ENCODE results near the gene ETNK2.

ETNK2 gene

DNA sequence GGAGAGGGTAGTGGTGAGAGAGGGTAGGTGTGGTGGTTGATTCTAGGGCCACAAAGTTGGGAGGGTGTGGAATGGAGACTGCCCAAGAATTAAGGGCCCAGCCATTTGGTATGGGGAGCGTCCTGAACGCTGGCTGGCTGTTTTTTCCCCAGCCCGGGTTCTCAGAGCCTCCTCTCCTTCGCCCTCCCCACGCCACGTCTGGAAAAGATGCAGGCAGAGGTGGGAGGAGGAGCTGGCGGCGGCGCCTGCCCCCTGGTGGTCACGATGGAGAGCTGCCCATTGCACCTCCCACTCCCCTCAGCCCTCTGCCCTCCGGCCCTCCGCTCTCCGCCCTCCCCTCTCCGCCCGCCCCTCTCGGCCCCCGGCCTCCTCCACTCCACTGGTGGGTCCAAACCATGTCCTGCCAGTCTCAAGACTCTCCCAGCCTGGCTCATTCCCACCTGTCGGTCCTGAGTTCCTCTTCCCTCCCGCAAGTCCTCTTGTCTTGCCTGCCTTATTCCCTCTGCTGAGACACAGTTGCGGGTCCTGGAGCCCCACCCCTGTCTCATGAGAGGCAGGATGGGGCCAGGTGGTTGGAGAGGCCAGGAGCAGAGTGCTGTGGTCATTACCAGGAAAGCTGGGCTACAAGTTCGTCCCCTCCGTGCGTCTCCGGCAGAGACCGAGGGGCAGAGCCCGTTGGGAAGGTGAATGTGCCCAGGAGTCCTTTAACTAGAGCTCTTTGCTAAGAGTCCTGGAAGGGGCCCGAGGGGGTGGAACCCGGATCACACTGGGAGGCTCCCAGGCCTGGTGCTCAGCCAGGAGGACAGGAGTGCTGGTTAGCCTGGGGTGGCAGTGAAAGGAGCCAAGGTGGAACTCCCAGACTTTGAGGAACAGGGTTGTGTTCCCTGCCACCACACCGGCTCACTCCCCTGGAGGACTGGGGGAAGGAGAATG, 22.6 kb downstream of the ETNK2 start:
- peak; percentile 92 for DNase-seq (ENCODE audit: low spot score)
- in situ Hi-C loops (cut with MboI; ENCODE audit: low pct_unique_long_range_greater_than_20kb, low sequenced_read_pairs, unreplicated experiment): loop anchor here (10.0 kb wide), 1 partner anchor 264 kb away; the partner anchor contains the start of gene SNRPE
- peak; percentile 90 for TF ChIP-seq CTCF (IDR thresholded peaks at IDR 0.05; ENCODE audit: extremely low read depth, insufficient read depth, missing control alignments)

DNA sequence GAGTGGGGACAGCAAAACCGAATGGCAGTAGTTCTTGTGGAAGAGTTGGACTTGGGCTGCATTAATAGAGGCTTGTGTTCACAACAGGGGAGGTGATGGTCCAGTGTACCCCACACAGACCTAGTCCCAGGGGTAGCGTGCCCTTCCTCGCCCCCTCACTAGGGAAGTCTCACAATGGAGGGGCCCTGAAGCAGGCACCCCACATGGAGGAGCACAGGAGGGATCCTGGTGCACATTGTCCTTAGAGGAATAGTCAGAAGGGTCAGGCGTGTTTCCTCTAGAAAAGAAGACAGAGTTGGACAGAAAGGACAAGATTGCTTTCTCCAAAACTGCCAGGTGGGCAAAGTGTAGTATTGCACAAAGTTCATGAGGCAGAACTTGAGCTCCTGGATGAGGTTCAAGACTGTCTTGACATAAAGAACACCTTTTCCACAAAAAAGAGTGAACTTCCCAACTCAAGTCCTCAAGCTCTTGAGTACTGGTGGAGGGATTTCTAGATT, 23.3 kb downstream of the ETNK2 start:
- DNase-seq (ENCODE audit: low spot score): peak; percentile 40
- in situ Hi-C loops (cut with MboI; ENCODE audit: low pct_unique_long_range_greater_than_20kb, low sequenced_read_pairs, unreplicated experiment): loop anchor here (10.0 kb wide), 1 partner anchor 264 kb away; the partner anchor contains the start of gene SNRPE
- no peak for TF ChIP-seq CTCF (IDR thresholded peaks at IDR 0.05; ENCODE audit: extremely low read depth, insufficient read depth, missing control alignments)

DNA sequence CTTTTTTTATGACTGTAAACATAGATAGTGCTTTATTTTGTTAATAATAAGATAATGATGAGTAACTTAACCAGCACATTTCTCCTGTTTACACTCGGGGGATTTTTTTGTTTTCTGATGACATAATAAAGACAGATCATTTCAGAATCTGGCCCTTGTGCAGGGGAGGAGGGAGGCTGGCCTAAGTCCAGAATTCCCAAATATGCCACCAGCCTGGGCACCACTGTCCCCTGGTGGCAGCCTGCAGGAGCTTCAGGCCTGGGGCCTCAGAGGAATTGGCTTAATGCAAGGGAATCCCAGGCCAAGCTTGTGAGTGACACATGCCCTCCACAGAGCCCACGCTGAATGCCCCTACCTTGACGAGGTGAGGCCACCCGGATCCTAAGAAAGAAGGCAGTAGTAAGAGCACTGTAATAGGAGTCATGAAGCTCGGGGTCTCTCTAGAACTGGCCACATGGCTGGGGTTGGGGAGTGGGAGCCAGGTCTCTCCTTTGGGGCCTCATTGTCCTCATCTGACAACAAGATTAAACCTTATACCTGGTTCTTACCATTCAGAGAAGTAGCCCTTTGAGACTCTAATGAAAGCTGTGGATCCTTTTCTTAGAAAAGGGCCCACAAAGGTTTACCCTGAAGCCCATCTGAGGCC, 24.1 kb downstream of the ETNK2 start:
- peak; percentile 51 for TF ChIP-seq CTCF (IDR thresholded peaks at IDR 0.05; ENCODE audit: extremely low read depth, insufficient read depth, missing control alignments)
- in situ Hi-C loops (cut with MboI; ENCODE audit: low pct_unique_long_range_greater_than_20kb, low sequenced_read_pairs, unreplicated experiment): loop anchor here (10.0 kb wide), 1 partner anchor 263 kb away; the partner anchor contains the start of gene SNRPE
- no peak for DNase-seq (ENCODE audit: low spot score)

GRCh38 chr1:204126956-204127355, 24.9 kb downstream of the ETNK2 start:
- no peak for DNase-seq (ENCODE audit: low spot score)
- no peak for TF ChIP-seq CTCF (IDR thresholded peaks at IDR 0.05; ENCODE audit: extremely low read depth, insufficient read depth, missing control alignments)
- in situ Hi-C loops (cut with MboI; ENCODE audit: low pct_unique_long_range_greater_than_20kb, low sequenced_read_pairs, unreplicated experiment): loop anchor here (10.0 kb wide), 1 partner anchor 262 kb away; the partner anchor contains the start of gene SNRPE

GRCh38 chr1:204126386-204126785, 25.5 kb downstream of the ETNK2 start:
- no peak for DNase-seq (ENCODE audit: low spot score)
- in situ Hi-C loops (cut with MboI; ENCODE audit: low pct_unique_long_range_greater_than_20kb, low sequenced_read_pairs, unreplicated experiment): loop anchor here (10.0 kb wide), 1 partner anchor 262 kb away; the partner anchor contains the start of gene SNRPE
- no peak for TF ChIP-seq CTCF (IDR thresholded peaks at IDR 0.05; ENCODE audit: extremely low read depth, insufficient read depth, missing control alignments)

DNA sequence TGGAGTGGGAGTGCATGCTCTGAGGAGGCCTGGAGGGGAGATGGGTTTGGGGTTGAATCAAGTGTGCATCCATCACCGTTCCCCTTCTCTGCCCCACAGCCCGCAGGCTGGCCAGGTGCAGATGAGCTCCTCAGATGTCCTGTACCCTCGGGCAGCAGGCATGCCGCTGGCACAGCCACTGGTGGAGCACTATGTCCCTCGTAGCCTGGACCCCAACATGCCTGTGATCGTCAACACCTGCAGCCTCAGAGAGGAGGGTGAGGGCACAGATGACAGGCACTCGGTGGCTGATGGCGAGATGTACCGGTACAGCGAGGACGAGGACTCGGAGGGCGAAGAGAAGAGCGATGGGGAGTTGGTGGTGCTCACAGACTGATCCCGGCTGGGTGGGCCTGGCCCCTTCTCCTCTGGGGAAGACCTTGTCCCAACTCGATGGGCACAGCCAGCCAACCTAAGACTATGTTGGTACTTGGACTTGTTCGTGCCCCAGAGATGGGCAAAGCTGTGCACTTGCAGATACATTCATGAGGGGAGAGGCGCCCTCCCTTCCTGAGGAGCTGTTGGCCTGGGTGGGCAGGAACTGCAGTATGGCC, 26.0 kb downstream of the ETNK2 start:
- TF ChIP-seq CTCF (IDR thresholded peaks at IDR 0.05; ENCODE audit: extremely low read depth, insufficient read depth, missing control alignments): no peak
- in situ Hi-C loops (cut with MboI; ENCODE audit: low pct_unique_long_range_greater_than_20kb, low sequenced_read_pairs, unreplicated experiment): loop anchor here (10.0 kb wide), 1 partner anchor 261 kb away; the partner anchor contains the start of gene SNRPE
- no peak for DNase-seq (ENCODE audit: low spot score)

Measured in GM13977 (cell line).